ENCODE results near the gene UFSP2. TPM values are rescaled to one million over a fixed set of nuclear protein-coding genes. Genes with fewer than 3 reads are reported as not detected.

The UFSP2 gene
- total and polyA plus RNA-seq, 2 of the 4 experiments (the other 2 are of a cell fraction) = 21.8 to 43.7 TPM

- dilution Hi-C loops (cut with HindIII; ENCODE audit: low sequenced_read_pairs, unreplicated experiment) (no loop called here), in situ Hi-C loops (cut with MboI; ENCODE audit: low sequenced_read_pairs) (no loop called here)
- H4K8ac ChIP-seq (ENCODE audit: low read depth in 2 of 2, low read length in 2 of 2) = no peak overlapping the region
Measured at GRCh38 chr4:185382754-185383153, 43.0 kb downstream of the UFSP2 start.

More at GRCh38 chr4:185382754-185383153, 43.0 kb downstream of the UFSP2 start:
- no peak overlapping the region for H4K5ac ChIP-seq (ENCODE audit: low read depth, low read length)
- ChIA-PET CTCF (no interaction called here), POLR2A (ENCODE audit: unreplicated experiment) (no interaction called here)
- H2BK120ac ChIP-seq (ENCODE audit: low read depth, low read length) = no peak overlapping the region
- no peak for DNase-seq
- no peaks in the 10 kb centered on the region for H3K4me1 ChIP-seq (ENCODE audit: control insufficient read depth, insufficient read depth, low read length)
- peaks cover 5% of the 10 kb centered on the region for H3K9me3 ChIP-seq (ENCODE audit: control insufficient read depth, insufficient read depth, low read length)
- H3K14ac ChIP-seq (replicated peaks; ENCODE audit: low read depth, low read length) = no peak overlapping the region
- no peak overlapping the region for H3K27ac ChIP-seq (ENCODE audit: insufficient read depth, low read length)
- TF ChIP-seq SMC3 (IDR thresholded peaks at IDR 0.05; ENCODE audit: low read depth, low read length) (no peak), RFX5 (IDR thresholded peaks at IDR 0.05; ENCODE audit: low read depth, low read length) (no peak), CHD1 (IDR thresholded peaks at IDR 0.05; ENCODE audit: low read depth, low read length) (no peak), POLR2A (IDR thresholded peaks at IDR 0.05; ENCODE audit: low read depth, low read length) (no peak), USF2 (IDR thresholded peaks at IDR 0.05; ENCODE audit: low read depth, low read length) (no peak), MAFK (IDR thresholded peaks at IDR 0.05; ENCODE audit: low read depth, low read length) (no peak), MXI1 (IDR thresholded peaks at IDR 0.05; ENCODE audit: borderline replicate concordance, low read depth, low read length) (no peak), FOS (IDR thresholded peaks at IDR 0.05; ENCODE audit: low read depth, low read length) (no peak), CEBPB (IDR thresholded peaks at IDR 0.05; ENCODE audit: low read depth, low read length) (no peak), BHLHE40 (IDR thresholded peaks at IDR 0.05; ENCODE audit: low read depth, low read length) (no peak), NFE2L2 (IDR thresholded peaks at IDR 0.05; ENCODE audit: low read depth, low read length) (no peak)
- H2BK5ac ChIP-seq (ENCODE audit: low read depth, low read length, poor library complexity, severe bottlenecking) = no peak overlapping the region
- no peak overlapping the region for H2BK20ac ChIP-seq (ENCODE audit: low read depth, low read length)
- no peak overlapping the region for H3K9ac ChIP-seq (ENCODE audit: low read depth, low read length)
- H2BK15ac ChIP-seq (ENCODE audit: low read depth, low read length) = no peak overlapping the region
- no peaks in the 10 kb centered on the region for H3K9me1 ChIP-seq (ENCODE audit: insufficient read depth, low read length)
- no peak overlapping the region for H3K4ac ChIP-seq (ENCODE audit: low read depth, low read length)
- intact Hi-C loops (cut with micrococcal nuclease) = no loop called here
- no peak overlapping the region for H2AFZ ChIP-seq (replicated peaks; ENCODE audit: low read length, poor library complexity)
- H3K56ac ChIP-seq (ENCODE audit: extremely low read depth, insufficient read depth, low read length) = no peak overlapping the region
- H4K91ac ChIP-seq (ENCODE audit: insufficient read depth, low read depth, low read length) = no peak overlapping the region
- H3K18ac ChIP-seq (ENCODE audit: low read depth, low read length) = no peak overlapping the region
- no peaks in the 10 kb centered on the region for H4K20me1 ChIP-seq (ENCODE audit: insufficient read depth, low read length)
- H3K36me3 ChIP-seq (ENCODE audit: control insufficient read depth, insufficient read depth, low read length) = peaks cover 5% of the 10 kb centered on the region
- H3K27me3 ChIP-seq (ENCODE audit: control insufficient read depth, insufficient read depth, low read length) = no peaks in the 10 kb centered on the region
- ATAC-seq (ENCODE audit: low read depth) = no peak
- no peak overlapping the region for H2AK5ac ChIP-seq (ENCODE audit: low read depth, low read length)
- H3K79me1 ChIP-seq (ENCODE audit: low read depth in 1 of 2, low read length in 2 of 2) = no peaks in the 10 kb centered on the region
- no peak overlapping the region for H3K23ac ChIP-seq (ENCODE audit: low read depth, low read length)
- BruUV-seq (replicated peaks) = no TSS peak
- H3K4me2 ChIP-seq (ENCODE audit: low read depth, low read length) = no peak overlapping the region
- no peak overlapping the region for H2AK9ac ChIP-seq (replicated peaks; ENCODE audit: low read depth, low read length, poor library complexity)
- H3K4me3 ChIP-seq (ENCODE audit: insufficient read depth, low read depth, low read length) = no peak overlapping the region

Data from IMR-90 (cell line).